ENCODE results near the gene TOMM6.
"Not testable (repeated sequence)": the region's sequence is repeated elsewhere in the genome, so short reads cannot be mapped to it uniquely, and the experiment has no call there.

The TOMM6 gene

GRCh38 chr6:41766043-41766664, 21.3 kb upstream of the TOMM6 start:
- not testable (repeated sequence) for FAIRE-seq

GRCh38 chr6:41767112-41767833, 20.2 kb upstream of the TOMM6 start:
- FAIRE-seq: no peak

GRCh38 chr6:41768545-41769308, 18.8 kb upstream of the TOMM6 start:
- no peak for FAIRE-seq

GRCh38 chr6:41769376-41769775, 18.1 kb upstream of the TOMM6 start:
- no peak for FAIRE-seq

GRCh38 chr6:41770381-41771057, 17.0 kb upstream of the TOMM6 start:
- FAIRE-seq: no peak

GRCh38 chr6:41771058-41771983, 16.2 kb upstream of the TOMM6 start:
- FAIRE-seq: no peak

DNA sequence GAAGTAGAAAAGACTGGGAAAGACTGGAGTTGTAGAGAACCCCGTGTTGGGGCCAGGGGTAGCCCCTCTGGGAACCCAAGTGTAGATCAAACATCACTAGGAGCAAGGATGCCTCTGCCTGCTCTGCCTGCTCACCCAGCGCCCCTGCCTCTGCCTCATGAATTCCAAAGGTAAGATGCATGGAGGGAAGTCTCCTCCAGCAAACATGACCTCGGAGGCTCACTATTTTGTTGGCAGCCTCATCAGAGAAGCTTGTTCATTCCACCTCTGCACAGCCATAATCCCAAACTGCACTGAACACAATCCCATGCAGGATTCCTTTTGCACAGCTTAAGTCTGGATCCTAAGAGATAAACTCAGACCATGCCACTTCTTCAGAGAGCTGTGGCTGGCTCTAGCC, 12.7 kb upstream of the TOMM6 start:
- FAIRE-seq: no peak

DNA sequence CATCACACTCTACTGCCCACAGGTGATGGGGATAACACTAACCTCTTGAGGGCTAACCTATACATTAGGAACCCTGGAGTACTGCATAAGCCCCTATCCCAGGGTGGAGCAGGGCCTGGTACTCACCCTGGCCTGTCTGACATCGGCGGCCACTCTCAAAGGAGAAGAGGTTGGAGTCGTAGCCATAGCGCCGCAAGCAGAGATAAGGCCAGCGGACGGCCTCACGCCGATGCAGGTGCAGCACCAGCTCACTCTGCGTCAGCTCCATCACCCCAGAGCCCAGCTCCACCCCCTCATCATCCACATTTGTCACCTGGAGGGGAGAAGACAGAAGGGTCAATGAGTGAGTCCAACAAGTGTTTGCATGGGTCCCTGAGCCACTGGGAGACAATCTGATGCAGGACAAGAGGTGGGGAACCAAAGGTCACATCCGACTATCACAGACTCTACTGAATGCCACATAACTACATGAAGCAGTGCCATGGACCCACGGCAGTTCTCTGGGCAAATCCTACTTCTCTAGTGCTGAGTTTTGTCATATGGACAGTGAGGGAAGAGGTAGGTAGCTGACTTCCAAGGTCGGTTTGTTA, 12.1 kb upstream of the TOMM6 start:
- no peak for FAIRE-seq

DNA sequence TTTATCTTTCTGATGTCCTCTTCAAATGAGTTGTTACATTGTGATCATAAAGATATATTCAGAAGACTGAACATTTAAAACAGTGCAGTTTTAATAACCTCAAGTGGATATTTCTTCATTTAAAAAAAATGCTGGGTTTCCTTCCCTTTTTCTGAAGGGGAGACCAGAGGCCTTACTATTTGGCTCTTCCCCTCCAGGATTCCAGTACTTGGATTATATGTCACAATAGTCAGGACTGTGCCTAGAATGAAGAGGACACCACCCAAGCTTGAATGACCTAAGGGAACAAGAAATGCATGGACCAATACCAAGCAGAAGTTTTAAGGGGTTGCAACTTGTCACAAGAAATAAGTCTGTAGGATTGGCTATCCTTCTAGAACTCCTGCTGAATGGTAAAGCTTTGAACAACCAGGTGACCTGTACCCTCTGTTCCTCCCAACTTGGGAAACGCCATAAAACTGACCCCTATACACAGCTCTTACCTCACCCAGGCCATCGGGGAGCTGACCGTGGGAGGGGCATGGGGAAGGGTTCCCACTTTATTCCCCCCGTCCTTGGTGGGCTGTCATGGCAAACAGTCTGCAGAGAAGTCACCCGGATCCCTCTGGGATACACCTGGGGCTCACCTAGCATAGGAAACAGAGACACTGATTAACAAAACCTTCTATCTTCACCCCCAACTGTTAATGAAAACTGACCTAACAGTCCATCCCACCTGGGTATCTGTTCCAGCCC, 9.8 kb upstream of the TOMM6 start:
- FAIRE-seq: no peak

DNA sequence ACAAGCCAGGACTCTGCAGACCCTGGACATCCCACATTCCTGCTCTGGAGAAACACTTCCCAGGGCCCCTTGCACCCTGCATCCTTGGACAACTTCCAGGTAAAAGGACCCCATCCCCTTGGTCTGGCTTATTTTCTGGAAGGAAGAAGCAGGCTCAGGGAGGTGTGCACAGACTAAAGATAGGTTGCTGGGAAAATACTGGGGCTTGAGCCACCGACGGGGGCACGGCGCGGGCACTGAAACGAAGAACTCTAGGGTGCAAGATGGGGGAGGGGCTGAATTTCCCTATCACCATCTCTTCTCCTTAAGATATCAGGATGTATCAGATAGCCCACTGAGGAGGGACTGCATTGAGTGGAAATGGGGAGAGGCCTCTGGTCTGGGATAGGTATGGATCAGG, 8.6 kb upstream of the TOMM6 start:
- FAIRE-seq: no peak

DNA sequence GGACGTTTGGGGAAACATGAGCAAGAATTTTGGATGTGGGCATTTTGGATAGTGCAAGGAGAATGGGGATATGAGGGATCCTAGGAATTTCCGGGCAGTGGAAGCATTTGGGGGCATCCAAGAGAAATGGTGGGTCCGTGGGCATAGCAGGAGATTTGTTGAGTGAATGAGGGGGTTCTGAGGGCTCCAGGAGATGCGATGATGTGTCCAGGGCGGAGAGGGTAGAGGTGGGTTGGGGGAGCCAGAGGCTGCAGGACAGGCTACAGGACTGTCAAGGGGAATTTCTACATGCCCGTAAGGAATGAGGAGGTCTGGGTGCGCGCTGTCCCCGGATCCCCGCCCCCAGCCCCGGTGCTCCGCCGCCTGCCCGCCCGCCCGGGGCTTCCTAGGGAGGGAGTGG, 8.2 kb upstream of the TOMM6 start:
- no peak for FAIRE-seq

DNA sequence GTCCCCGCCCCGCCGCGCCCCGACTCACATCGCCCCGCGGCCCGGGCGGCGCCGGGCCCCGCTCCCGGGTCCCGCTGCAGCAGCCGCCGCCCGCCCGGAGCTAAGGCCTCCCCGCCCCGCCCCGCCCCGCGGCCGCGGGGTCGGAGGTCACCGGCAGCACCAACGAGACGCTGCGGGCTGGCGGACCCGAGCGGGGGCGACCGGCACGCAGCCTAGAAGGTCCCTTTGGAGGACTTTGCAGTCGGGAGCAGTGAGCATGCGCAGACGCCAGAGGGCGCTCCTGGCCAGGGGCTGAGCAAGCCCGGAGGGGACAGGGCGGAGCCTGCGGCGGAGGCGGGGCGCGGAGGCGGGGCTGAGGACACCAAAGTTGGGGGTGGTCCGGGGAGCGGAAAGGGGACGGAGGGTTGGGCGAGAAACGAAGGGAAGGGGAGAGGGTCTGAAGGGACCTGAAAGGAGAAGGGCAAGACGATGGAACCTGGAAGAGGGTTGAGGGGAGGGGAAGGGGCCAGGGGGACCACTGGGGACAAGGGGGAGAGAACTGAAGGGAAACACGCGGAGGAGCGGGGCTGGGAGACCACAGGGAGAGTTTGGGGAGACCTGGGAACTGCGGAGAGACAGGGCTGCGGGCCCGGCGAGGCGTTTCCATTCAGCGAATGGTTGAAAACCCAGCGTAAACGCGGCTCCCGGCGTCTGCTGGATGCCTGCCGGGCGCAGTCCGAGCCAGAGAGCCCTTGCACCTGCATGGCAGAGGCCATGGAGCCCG, 7.5 kb upstream of the TOMM6 start, which contains the start of gene FRS3:
TSS of gene FRS3 (minus strand) at position 113 of the 763 bp plus-strand sequence. CDS start 2,913 bp downstream, outside the sequence.
- FAIRE-seq: no peak

- no peak for FAIRE-seq
Measured at GRCh38 chr6:41780551-41781365, 6.7 kb upstream of the TOMM6 start, which contains the start of gene PRICKLE4. Gene PRICKLE4 (plus strand): TSS chr6:41780782. CDS start chr6:41783474, 2,692 bp downstream.

GRCh38 chr6:41781366-41781730, 6.1 kb upstream of the TOMM6 start:
- FAIRE-seq: no peak

- FAIRE-seq: no peak
Measured at GRCh38 chr6:41783106-41783780, 4.3 kb upstream of the TOMM6 start.

DNA sequence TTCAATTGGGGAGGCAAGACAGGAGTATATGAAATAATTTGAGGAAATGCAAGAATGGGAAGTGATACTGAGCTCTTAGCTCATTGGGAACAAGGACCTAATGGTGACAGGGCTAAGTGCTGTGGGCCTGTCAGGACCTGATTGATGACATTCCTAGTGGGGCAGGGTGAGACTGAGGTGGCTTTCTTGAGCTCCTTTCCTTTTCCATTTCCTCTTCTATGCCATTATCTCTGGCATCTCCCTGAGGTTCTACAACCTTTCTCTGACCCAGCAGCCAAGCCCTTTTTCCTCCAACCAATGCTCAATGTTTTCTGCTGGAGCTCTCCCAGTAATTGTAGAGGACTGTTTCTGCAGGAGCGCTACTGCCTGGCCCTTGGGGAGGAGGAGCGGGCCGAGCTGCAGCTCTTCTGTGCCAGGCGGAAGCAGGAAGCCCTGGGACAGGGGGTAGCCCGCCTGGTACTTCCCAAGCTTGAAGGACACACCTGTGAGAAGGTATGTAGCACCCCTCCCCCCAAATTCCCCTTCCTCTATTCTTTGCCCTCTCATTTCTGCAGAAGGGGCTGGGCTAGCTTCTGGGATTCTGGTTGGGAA, 2.8 kb upstream of the TOMM6 start:
- FAIRE-seq: no peak

DNA sequence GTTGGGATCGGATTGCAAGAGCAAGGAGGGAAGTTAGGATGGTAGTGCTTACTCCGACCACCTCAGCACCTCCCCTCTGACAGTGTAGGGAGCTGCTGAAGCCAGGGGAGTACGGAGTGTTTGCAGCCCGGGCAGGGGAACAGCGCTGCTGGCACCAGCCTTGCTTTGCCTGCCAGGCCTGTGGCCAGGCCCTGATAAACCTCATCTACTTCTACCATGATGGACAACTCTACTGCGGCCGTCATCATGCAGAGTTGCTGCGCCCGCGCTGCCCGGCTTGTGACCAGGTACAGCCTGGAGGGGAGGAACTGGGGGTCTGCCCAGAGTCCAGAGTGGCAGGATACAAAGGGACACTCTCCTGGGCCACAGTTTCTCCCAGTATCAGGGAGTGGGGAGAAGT, 2.2 kb upstream of the TOMM6 start:
- no peak for FAIRE-seq

Data from endometrium (tissue), 2 donors.